ENCODE data around the gene ATP6V0B.

ATP6V0B gene

DNA sequence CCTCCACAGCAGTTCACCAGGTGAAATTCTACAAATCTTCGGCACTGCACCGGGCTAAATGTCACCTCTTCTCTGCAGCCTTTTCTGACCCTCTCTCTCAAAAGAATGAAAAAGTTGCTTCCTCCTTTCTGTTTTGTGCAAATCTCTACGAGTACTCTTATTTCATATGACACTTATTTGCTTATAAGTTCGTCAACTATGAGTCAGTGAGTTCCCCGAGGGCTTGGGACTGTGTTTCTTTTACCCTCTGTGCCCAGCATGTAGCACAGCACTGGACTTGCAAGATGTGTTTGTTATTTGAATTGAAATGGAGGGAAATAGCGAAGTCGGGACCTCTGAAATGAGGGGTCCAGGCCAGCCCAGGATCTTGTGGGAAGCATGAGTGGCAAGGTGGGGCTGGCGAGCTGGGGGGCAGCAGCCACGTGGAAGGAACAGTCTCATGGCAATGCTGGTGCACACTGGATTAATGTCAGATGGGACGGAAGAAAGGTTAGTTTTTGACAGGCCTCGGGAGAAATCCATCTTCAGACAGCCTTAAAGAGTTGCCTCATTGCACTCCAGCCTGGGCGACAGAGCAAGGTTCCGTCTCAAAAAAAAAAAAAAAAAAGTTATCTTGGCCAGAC, 50.3 kb downstream of the ATP6V0B start:
- TF ChIP-seq, protein P1, sequence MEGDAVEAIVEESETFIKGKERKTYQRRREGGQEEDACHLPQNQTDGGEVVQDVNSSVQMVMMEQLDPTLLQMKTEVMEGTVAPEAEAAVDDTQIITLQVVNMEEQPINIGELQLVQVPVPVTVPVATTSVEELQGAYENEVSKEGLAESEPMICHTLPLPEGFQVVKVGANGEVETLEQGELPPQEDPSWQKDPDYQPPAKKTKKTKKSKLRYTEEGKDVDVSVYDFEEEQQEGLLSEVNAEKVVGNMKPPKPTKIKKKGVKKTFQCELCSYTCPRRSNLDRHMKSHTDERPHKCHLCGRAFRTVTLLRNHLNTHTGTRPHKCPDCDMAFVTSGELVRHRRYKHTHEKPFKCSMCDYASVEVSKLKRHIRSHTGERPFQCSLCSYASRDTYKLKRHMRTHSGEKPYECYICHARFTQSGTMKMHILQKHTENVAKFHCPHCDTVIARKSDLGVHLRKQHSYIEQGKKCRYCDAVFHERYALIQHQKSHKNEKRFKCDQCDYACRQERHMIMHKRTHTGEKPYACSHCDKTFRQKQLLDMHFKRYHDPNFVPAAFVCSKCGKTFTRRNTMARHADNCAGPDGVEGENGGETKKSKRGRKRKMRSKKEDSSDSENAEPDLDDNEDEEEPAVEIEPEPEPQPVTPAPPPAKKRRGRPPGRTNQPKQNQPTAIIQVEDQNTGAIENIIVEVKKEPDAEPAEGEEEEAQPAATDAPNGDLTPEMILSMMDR (conservative IDR thresholded peaks at IDR 0.05; ENCODE audit: low read length): no peak

DNA sequence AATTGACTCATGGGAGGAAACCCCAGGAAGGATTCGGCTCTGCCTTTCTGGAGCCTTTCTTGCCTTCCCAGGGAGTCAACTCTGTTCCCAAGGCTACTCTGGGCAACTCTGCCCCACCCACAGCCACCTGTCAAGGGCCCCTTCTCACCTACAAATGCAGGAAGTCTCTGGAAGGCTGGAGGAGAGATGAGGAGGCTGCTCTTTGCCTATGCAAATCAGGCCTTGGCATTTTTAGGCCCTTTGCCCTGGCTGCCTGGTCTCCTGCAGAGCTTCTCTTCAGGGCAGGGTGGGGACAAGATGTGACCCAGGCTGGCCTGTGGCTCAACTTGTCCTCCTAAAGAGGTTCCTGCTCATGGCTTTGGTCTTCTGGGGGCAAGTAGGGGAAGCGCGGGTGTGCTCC, 51.1 kb downstream of the ATP6V0B start:
- DNase-seq (ENCODE audit: low read depth): no peak
- TF ChIP-seq, protein P1 (conservative IDR thresholded peaks at IDR 0.05; ENCODE audit: low read length): no peak
- H3K4me3 ChIP-seq (ENCODE audit: low read length): no peak overlapping the region

More for the DNA sequence above, 50.3 kb downstream of the ATP6V0B start:
- DNase-seq (ENCODE audit: low read depth): no peak
- H3K4me3 ChIP-seq (ENCODE audit: low read length): no peak overlapping the region

DNA sequence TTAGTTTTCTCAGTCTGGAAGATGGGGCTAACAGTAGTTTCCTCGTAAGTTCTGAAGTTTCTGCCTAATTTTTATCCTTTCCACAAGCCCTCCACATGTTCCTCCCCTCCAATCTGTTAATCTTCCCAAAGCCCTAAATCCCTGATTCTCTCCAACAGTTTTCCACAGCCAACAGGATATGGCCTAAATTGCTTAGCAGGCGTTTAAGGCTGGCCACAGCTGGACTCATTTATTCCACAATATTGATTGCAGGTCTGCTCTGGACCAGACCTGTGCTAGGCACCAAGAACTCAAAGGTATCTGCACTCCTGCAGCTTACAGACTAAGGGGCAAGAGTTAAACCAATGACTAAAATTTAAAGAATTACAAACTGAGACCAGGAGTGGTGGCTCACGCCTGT, 52.6 kb downstream of the ATP6V0B start:
- TF ChIP-seq, protein P1 (conservative IDR thresholded peaks at IDR 0.05; ENCODE audit: low read length): no peak
- no peak for DNase-seq (ENCODE audit: low read depth)
- H3K4me3 ChIP-seq (ENCODE audit: low read length): no peak overlapping the region

Measured in AG10803 (cell line).